ENCODE data around the gene FSTL4.
"Not testable (repeated sequence)": the region's sequence is repeated elsewhere in the genome, so short reads cannot be mapped to it uniquely, and the experiment has no call there.

GRCh38 chr5:133170756-133171387 lies 441.5 kb downstream of the FSTL4 start:
- TF ChIP-seq, protein P1, sequence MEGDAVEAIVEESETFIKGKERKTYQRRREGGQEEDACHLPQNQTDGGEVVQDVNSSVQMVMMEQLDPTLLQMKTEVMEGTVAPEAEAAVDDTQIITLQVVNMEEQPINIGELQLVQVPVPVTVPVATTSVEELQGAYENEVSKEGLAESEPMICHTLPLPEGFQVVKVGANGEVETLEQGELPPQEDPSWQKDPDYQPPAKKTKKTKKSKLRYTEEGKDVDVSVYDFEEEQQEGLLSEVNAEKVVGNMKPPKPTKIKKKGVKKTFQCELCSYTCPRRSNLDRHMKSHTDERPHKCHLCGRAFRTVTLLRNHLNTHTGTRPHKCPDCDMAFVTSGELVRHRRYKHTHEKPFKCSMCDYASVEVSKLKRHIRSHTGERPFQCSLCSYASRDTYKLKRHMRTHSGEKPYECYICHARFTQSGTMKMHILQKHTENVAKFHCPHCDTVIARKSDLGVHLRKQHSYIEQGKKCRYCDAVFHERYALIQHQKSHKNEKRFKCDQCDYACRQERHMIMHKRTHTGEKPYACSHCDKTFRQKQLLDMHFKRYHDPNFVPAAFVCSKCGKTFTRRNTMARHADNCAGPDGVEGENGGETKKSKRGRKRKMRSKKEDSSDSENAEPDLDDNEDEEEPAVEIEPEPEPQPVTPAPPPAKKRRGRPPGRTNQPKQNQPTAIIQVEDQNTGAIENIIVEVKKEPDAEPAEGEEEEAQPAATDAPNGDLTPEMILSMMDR (IDR thresholded peaks at IDR 0.05; ENCODE audit: borderline replicate concordance, extremely low read depth, low read length, poor library complexity, severe bottlenecking) = not testable (repeated sequence)
- not testable (repeated sequence) for TF ChIP-seq EZH2 (IDR thresholded peaks at IDR 0.05; ENCODE audit: borderline replicate concordance, low read depth, low read length, severe bottlenecking)
